Liver (tissue), 9 donors: ENCODE measurements around the gene ACAT2. TPM values are rescaled to one million over a fixed set of nuclear protein-coding genes. Genes with fewer than 3 reads are reported as not detected.

Experiments used
- DNase-seq: peaks from one replicate; pipeline ENCODE4 v3.0.0-alpha.2; 2017; ENCODE audit warnings: low spot score
- H3K27ac ChIP-seq, 2 donors: one replicate each; pipeline ENCODE4 v1.7.0; 2013; ENCODE audit warnings: inconsistent platforms in 2 of 2, low read length in 2 of 2, control low read depth in 1 of 2, low read depth in 1 of 2, mild to moderate bottlenecking in 1 of 2
- H3K27me3 ChIP-seq, 4 donors: one replicate each; pipeline versions ENCODE4 v1.6.1 to v1.7.0; 2013; ENCODE audit warnings: low read length in 3 of 4, inconsistent platforms in 1 of 4, mild to moderate bottlenecking in 1 of 4, moderate library complexity in 1 of 4; ENCODE audit not compliant: control insufficient read depth in 4 of 4, insufficient read depth in 4 of 4
- H3K36me3 ChIP-seq, 4 donors: one replicate each; pipeline versions ENCODE4 v1.6.1 to v1.7.0; 2013; ENCODE audit warnings: low read length in 3 of 4, mild to moderate bottlenecking in 3 of 4, low read depth in 1 of 4, moderate library complexity in 1 of 4; ENCODE audit not compliant: control insufficient read depth in 4 of 4, insufficient read depth in 3 of 4
- H3K4me1 ChIP-seq, 4 donors: one replicate each; pipeline versions ENCODE4 v1.6.1 to v1.7.0; 2013; ENCODE audit warnings: low read length in 3 of 4, mild to moderate bottlenecking in 3 of 4, moderate library complexity in 1 of 4; ENCODE audit not compliant: control insufficient read depth in 4 of 4, insufficient read depth in 4 of 4
- H3K4me3 ChIP-seq, 3 donors: one replicate each; pipeline versions ENCODE4 v1.6.1 to v1.7.0; 2013; ENCODE audit warnings: low read length in 3 of 3, control low read depth in 1 of 3, low read depth in 1 of 3, mild to moderate bottlenecking in 1 of 3
- H3K9ac ChIP-seq, 2 donors: one replicate each; pipeline ENCODE4 v1.7.0; 2013; ENCODE audit warnings: low read length in 2 of 2, mild to moderate bottlenecking in 2 of 2, moderate library complexity in 2 of 2, control low read depth in 1 of 2, low read depth in 1 of 2
- H3K9me3 ChIP-seq, 4 donors: one replicate each; pipeline versions ENCODE4 v1.6.1 to v1.7.0; 2013; ENCODE audit warnings: low read length in 3 of 4; ENCODE audit not compliant: control insufficient read depth in 4 of 4
- EGR1 ChIP-seq, 2 donors: IDR thresholded peaks; 2 replicates each; pipeline ENCODE4 v1.6.1; 2016 to 2018; ENCODE audit warnings: antibody characterized with exemption in 2 of 2, low read depth in 2 of 2
- GABPA ChIP-seq, 2 donors: IDR thresholded peaks in 1 of 2; conservative IDR thresholded peaks in 1 of 2; 2 replicates each; pipeline ENCODE4 v1.6.1; 2016; ENCODE audit warnings: antibody characterized with exemption in 2 of 2, mild to moderate bottlenecking in 1 of 2, moderate library complexity in 1 of 2
- HNF4A ChIP-seq, 2 donors: conservative IDR thresholded peaks; 2 replicates each; pipeline ENCODE4 v1.6.1; 2016; ENCODE audit warnings: antibody characterized with exemption in 2 of 2, mild to moderate bottlenecking in 2 of 2
- JUND ChIP-seq, 2 donors: IDR thresholded peaks; 2 replicates each; pipeline ENCODE4 v1.6.1; 2016; ENCODE audit warnings: antibody characterized with exemption in 2 of 2
- YY1 ChIP-seq: IDR thresholded peaks from 2 replicates; pipeline ENCODE4 v1.6.1; 2016; ENCODE audit warnings: antibody characterized with exemption, mild to moderate bottlenecking
- WGBS: extraction: QIAGEN DNeasy Blood & Tissue Kit; methylation state at CpG from one replicate; pipeline ENCODE4 v1.1.7; 2013; 5-methylcytosine and 5-hydroxymethylcytosine counted together
- polyA plus RNA-seq, 2 donors: library from polyadenylated mRNA; stranded (reverse) in 1 of 2; unstranded in 1 of 2; fragments of 200-250 nt in 1 of 2; fragments of >200 nt in 1 of 2; fragmentation: Nextera tagmentation in 1 of 2; extraction: Ambion mirVana in 1 of 2; gene quantifications; one replicate each; pipeline versions ENCODE4 v1.2.1 to v1.2.3, GENCODE V29; 2013 to 2015
- total RNA-seq, 2 donors: library from RNA; depleted of rRNA; stranded (reverse); fragments of >200 nt; gene quantifications; one replicate each; pipeline ENCODE4 v1.2.3, GENCODE V29; 2014
- TF ChIP-seq, protein P1 (sequence below): IDR thresholded peaks from 2 replicates; pipeline ENCODE4 v1.6.1; 2016; ENCODE audit warnings: antibody characterized with exemption, mild to moderate bottlenecking
- donor health status: healthy.
- donor health status: healthy.
- donor health status: healthy.
- donor health status: healthy.
- donor health status: healthy.

Gene ACAT2
- total and polyA plus RNA-seq, 4 donors, result 68.2 to 116 (median 94.2) TPM

DNA sequence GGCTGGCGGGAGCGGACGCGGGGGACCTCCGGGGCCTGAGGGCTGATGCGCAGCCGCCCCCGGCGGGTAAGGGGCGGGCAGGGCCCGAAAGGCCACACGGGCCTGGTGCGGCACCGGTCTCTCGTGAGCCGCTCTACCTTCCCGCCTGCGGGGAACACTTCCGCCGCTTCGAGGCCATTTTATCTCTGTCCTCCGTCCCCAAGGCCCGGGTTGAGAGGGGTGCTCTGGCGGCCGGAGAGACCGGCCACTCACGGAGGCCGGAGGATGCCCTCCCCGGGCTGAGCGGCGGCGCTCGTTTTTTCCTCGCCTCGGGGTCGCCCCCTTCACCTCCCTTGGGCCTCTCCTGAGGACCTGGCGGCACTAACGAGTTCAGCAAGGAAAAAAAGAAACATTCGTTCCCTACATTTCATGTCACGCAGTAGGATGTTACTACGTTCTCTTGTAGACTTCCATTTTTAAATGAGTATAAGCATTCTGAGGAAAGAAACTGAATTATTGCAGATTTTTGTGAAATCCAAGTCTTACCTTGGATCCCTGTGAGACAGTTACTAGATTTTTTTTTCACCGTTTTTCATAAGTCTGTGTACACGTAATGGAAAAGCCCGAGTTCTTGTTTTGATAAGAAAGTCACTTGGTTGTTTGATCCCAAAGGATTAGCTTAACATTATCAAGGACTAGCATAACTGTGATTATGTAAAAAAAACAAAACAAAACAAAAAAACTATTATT lies 34.0 kb upstream of the ACAT2 start:
- peak overlapping the region; percentile 77 to 97 (median 86) for H3K4me3 ChIP-seq
- DNase-seq, result no peak
- H3K27ac ChIP-seq, result peak overlapping the region; percentile 86 to 99
- H3K9me3 ChIP-seq, result no peaks in the 10 kb centered on the region
- H3K4me1 ChIP-seq, result peaks cover 2 to 28% (median 18%) of the 10 kb centered on the region in 4 donors
- peaks cover 0 to 2% (median 0%) of the 10 kb centered on the region in 4 donors for H3K36me3 ChIP-seq
- TF ChIP-seq GABPA (IDR thresholded peaks at IDR 0.05 in 1 of 2, conservative IDR thresholded peaks at IDR 0.05 in 1 of 2) (no peak), YY1 (peak; percentile 13)
- WGBS, result under 1% methylated on average over 44 of the region's 44 CpGs
- peak overlapping the region; percentile 96 to 98 for H3K9ac ChIP-seq
- H3K27me3 ChIP-seq, result no peaks in the 10 kb centered on the region

DNA sequence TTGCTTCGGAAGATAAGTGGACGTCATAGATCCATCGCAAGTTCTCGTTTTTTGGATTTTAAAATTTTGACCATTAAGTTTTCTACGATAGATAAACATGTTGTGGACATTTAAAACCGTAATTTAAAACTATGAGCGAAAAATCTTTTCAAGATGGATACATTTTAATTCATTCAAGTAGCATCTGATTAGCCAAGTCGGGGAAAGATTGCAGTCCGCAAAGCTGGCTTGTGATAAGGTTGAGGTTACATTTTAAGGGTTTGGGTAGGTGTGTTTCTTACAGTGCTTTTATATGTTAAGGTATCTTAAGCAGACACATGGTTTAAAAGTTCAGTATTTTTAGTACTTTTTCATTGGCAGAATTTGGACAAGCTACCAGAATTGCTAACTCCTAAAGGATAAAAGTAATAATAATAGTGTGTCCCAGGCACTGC lies 33.3 kb upstream of the ACAT2 start:
- DNase-seq, result no peak
- Histone ChIP-seq H3K4me3 (peak overlapping the region; percentile 77 to 97 (median 86)), H3K36me3 (peaks cover 0 to 2% (median 0%) of the 10 kb centered on the region in 4 donors), H3K27me3 (no peaks in the 10 kb centered on the region), H3K4me1 (peaks cover 2 to 30% (median 18%) of the 10 kb centered on the region in 4 donors), H3K27ac (peak overlapping the region; percentile 86 to 99), H3K9ac (peak overlapping the region; percentile 96 to 98), H3K9me3 (no peaks in the 10 kb centered on the region)
- TF ChIP-seq EGR1 (IDR thresholded peaks at IDR 0.05; ENCODE audit: low read depth in 2 of 2) (no peak), HNF4A (conservative IDR thresholded peaks at IDR 0.05) (no peak), YY1 (no peak), JUND (IDR thresholded peaks at IDR 0.05) (no peak)
- TF ChIP-seq, protein P1, sequence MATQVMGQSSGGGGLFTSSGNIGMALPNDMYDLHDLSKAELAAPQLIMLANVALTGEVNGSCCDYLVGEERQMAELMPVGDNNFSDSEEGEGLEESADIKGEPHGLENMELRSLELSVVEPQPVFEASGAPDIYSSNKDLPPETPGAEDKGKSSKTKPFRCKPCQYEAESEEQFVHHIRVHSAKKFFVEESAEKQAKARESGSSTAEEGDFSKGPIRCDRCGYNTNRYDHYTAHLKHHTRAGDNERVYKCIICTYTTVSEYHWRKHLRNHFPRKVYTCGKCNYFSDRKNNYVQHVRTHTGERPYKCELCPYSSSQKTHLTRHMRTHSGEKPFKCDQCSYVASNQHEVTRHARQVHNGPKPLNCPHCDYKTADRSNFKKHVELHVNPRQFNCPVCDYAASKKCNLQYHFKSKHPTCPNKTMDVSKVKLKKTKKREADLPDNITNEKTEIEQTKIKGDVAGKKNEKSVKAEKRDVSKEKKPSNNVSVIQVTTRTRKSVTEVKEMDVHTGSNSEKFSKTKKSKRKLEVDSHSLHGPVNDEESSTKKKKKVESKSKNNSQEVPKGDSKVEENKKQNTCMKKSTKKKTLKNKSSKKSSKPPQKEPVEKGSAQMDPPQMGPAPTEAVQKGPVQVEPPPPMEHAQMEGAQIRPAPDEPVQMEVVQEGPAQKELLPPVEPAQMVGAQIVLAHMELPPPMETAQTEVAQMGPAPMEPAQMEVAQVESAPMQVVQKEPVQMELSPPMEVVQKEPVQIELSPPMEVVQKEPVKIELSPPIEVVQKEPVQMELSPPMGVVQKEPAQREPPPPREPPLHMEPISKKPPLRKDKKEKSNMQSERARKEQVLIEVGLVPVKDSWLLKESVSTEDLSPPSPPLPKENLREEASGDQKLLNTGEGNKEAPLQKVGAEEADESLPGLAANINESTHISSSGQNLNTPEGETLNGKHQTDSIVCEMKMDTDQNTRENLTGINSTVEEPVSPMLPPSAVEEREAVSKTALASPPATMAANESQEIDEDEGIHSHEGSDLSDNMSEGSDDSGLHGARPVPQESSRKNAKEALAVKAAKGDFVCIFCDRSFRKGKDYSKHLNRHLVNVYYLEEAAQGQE, result no peak
- WGBS, result 2% methylated on average over 9 of the region's 9 CpGs

DNA sequence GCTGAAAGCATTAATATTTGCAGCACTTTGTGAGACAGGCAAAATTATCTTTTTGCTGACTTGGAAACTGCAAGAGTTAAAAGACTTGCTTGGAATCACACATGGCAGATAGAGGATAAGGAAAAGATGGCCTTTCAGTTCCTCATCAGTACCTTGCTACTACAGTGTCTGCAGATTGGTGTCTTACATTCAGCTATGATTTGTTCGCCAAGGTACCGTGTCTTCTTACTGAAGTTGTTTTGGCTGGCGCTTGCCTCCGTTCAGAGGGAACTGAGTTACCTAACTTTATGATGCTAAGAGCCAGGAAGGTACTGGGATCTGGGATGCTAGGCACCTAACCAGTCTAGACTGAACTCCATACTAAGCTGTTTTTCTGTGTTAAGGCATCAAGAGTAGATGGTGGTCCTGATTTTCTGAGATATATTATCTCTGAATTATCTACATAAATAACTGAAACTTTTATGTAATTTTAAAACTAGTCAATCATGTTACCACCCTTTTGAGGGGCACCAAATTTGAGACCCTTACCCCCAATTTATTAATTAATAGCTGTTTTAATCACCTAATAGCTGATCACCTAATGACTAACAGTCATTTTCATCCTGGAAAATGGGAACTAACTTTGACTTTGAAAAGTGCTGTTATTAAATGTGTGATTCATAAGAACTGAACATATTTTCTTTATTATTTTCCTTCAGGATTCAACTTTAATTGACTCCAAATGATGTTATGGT lies 32.1 kb upstream of the ACAT2 start:
- Histone ChIP-seq H3K4me3 (peak overlapping the region in 1 of 3 donors; percentile 7), H3K4me1 (peaks cover 2 to 30% (median 19%) of the 10 kb centered on the region in 4 donors), H3K27me3 (no peaks in the 10 kb centered on the region), H3K9me3 (no peaks in the 10 kb centered on the region), H3K27ac (no peak overlapping the region), H3K36me3 (peaks cover 0 to 2% (median 0%) of the 10 kb centered on the region in 4 donors), H3K9ac (peak overlapping the region in 1 of 2 donors; percentile 30)
- TF ChIP-seq YY1 (peak; percentile 17), JUND (IDR thresholded peaks at IDR 0.05) (no peak)
- 28% methylated on average over 4 of the region's 4 CpGs for whole genome bisulfite sequencing
- no peak for DNase-seq
